SK-N-SH treated with all-trans-retinoic acid at 6 μM for 48 hours (cell line): ENCODE data around the gene SIX2.

ENCODE experiments used
- ATAC-seq: fragments of 200-7000 bp; cut with Tn5 transposase; 3 replicates; pipeline ENCODE4 v1.9.1; 2020; ENCODE audit warnings: mild to moderate bottlenecking, moderate library complexity
- ARNTL ChIP-seq: fragments of 450-650 bp; formaldehyde crosslinking; IDR thresholded peaks from 2 replicates; pipeline ENCODE4 v1.5.0; 2020; ENCODE audit warnings: low read depth, mild to moderate bottlenecking, moderate library complexity, borderline replicate concordance
- BACH2 ChIP-seq: fragments of 250-450 bp; sonication (Bioruptor Pico); IDR thresholded peaks from 2 replicates; pipeline ENCODE4 v1.9.0; 2021; ENCODE audit warnings: mild to moderate bottlenecking, borderline replicate concordance
- CSDC2 ChIP-seq: fragments of 250-450 bp; sonication (Bioruptor Pico); IDR thresholded peaks from 2 replicates; pipeline ENCODE4 v1.5.0; 2020; ENCODE audit warnings: mild to moderate bottlenecking, moderate library complexity
- ESRRG ChIP-seq: fragments of 250-450 bp; sonication (Bioruptor Pico); IDR thresholded peaks from 2 replicates; pipeline ENCODE4 v1.6.1; 2021; ENCODE audit warnings: mild to moderate bottlenecking
- GLIS3 ChIP-seq: fragments of 250-450 bp; sonication (Bioruptor Pico); IDR thresholded peaks from 2 replicates; pipeline ENCODE4 v1.5.0; 2020; ENCODE audit warnings: mild to moderate bottlenecking, moderate library complexity
- ISL1 ChIP-seq: fragments of 250-450 bp; sonication (Bioruptor Pico); IDR thresholded peaks from 2 replicates; pipeline ENCODE4 v2.1.2; 2022; ENCODE audit warnings: mild to moderate bottlenecking, moderate library complexity
- OSR1 ChIP-seq: fragments of 250-450 bp; sonication (Bioruptor Pico); IDR thresholded peaks from 2 replicates; pipeline ENCODE4 v1.8.0; 2022; ENCODE audit warnings: moderate library complexity, mild to moderate bottlenecking, inconsistent platforms
- PATZ1 ChIP-seq: fragments of 250-450 bp; sonication (Bioruptor Pico); IDR thresholded peaks from 2 replicates; pipeline ENCODE4 v1.8.0; 2020; ENCODE audit warnings: mild to moderate bottlenecking, moderate library complexity, borderline replicate concordance
- PPARA ChIP-seq: fragments of 250-450 bp; sonication (Bioruptor Pico); IDR thresholded peaks from 2 replicates; pipeline ENCODE4 v1.5.0; 2020; ENCODE audit warnings: mild to moderate bottlenecking, borderline replicate concordance
- RARB ChIP-seq: fragments of 250-450 bp; sonication (Bioruptor Pico); IDR thresholded peaks from 2 replicates; pipeline ENCODE4 v1.8.0; 2021; ENCODE audit warnings: mild to moderate bottlenecking, moderate library complexity
- SNAI2 ChIP-seq: fragments of 250-450 bp; sonication (Bioruptor Pico); IDR thresholded peaks from 2 replicates; pipeline ENCODE4 v1.5.0; 2020; ENCODE audit warnings: mild to moderate bottlenecking, moderate library complexity
- TCF4 ChIP-seq: fragments of 250-450 bp; sonication (Bioruptor Pico); IDR thresholded peaks from 2 replicates; pipeline ENCODE4 v1.8.0; 2021; ENCODE audit warnings: mild to moderate bottlenecking, moderate library complexity, borderline replicate concordance
- TOX ChIP-seq: fragments of 250-450 bp; sonication (Bioruptor Pico); IDR thresholded peaks from 2 replicates; pipeline ENCODE4 v1.8.0; 2021; ENCODE audit warnings: mild to moderate bottlenecking, moderate library complexity, borderline replicate concordance
- TSHZ2 ChIP-seq: fragments of 250-450 bp; sonication (Bioruptor Pico); IDR thresholded peaks from 2 replicates; pipeline ENCODE4 v1.5.0; 2020; ENCODE audit warnings: mild to moderate bottlenecking, moderate library complexity
- ZC3H10 ChIP-seq: fragments of 250-450 bp; sonication (Bioruptor Pico); IDR thresholded peaks from 2 replicates; pipeline ENCODE4 v1.5.1; 2021; ENCODE audit warnings: mild to moderate bottlenecking, moderate library complexity
- ZFP3 ChIP-seq: fragments of 250-450 bp; sonication (Bioruptor Pico); IDR thresholded peaks from 2 replicates; pipeline ENCODE4 v1.5.0; 2020; ENCODE audit warnings: mild to moderate bottlenecking, moderate library complexity
- ZFP30 ChIP-seq: fragments of 450-650 bp; formaldehyde crosslinking; IDR thresholded peaks from 2 replicates; pipeline ENCODE4 v1.5.0; 2022; ENCODE audit warnings: mild to moderate bottlenecking, moderate library complexity
- ZNF565 ChIP-seq: fragments of 450-650 bp; formaldehyde crosslinking; conservative IDR thresholded peaks from 2 replicates; pipeline ENCODE4 v1.5.0; 2020; ENCODE audit warnings: low read depth, mild to moderate bottlenecking, moderate library complexity
- ZNF70 ChIP-seq: fragments of 450-650 bp; formaldehyde crosslinking; IDR thresholded peaks from 2 replicates; pipeline ENCODE4 v1.5.0; 2020; ENCODE audit warnings: mild to moderate bottlenecking, moderate library complexity
- ZNF8 ChIP-seq: fragments of 450-650 bp; formaldehyde crosslinking; IDR thresholded peaks from 2 replicates; pipeline ENCODE4 v1.5.0; 2020; ENCODE audit warnings: mild to moderate bottlenecking, moderate library complexity
- TF ChIP-seq, protein P1 (sequence below): fragments of 250-450 bp; sonication (Bioruptor Pico); IDR thresholded peaks from 2 replicates; pipeline ENCODE4 v1.5.1; 2020; ENCODE audit warnings: low read depth, mild to moderate bottlenecking, moderate library complexity
- TF ChIP-seq, protein P2 (sequence below): fragments of 250-450 bp; sonication (Bioruptor Pico); IDR thresholded peaks from 2 replicates; pipeline ENCODE4 v1.8.0; 2021; ENCODE audit warnings: low read depth, mild to moderate bottlenecking, moderate library complexity, borderline replicate concordance

Gene SIX2

GRCh38 chr2:45000341-45000901 lies 8.8 kb downstream of the SIX2 start:
- no peak for ATAC-seq

GRCh38 chr2:44999540-44999939 lies 9.7 kb downstream of the SIX2 start:
- TF ChIP-seq CSDC2 (CRISPR knock-in tag): no peak
- TF ChIP-seq ZNF8 (CRISPR knock-in tag): no peak
- TF ChIP-seq TCF4 (CRISPR knock-in tag): no peak
- no peak for TF ChIP-seq GLIS3 (CRISPR knock-in tag)
- TF ChIP-seq TOX (CRISPR knock-in tag): no peak
- no peak for TF ChIP-seq PATZ1
- no peak for TF ChIP-seq BACH2 (CRISPR knock-in tag)
- no peak for TF ChIP-seq TSHZ2 (CRISPR knock-in tag)
- no peak for TF ChIP-seq ZNF70 (CRISPR knock-in tag)
- no peak for ATAC-seq

More at GRCh38 chr2:45000341-45000901, 8.8 kb downstream of the SIX2 start:
- TF ChIP-seq ZC3H10 (CRISPR knock-in tag) (no peak), ZNF70 (CRISPR knock-in tag) (no peak), GLIS3 (CRISPR knock-in tag) (no peak), ZFP3 (no peak), TOX (CRISPR knock-in tag) (no peak), ZNF8 (CRISPR knock-in tag) (no peak), TCF4 (CRISPR knock-in tag) (no peak), CSDC2 (CRISPR knock-in tag) (no peak), ZFP30 (CRISPR knock-in tag) (no peak), ESRRG (no peak), SNAI2 (no peak), PPARA (no peak), RARB (no peak), ISL1 (CRISPR knock-in tag) (no peak)
- TF ChIP-seq, protein P1, sequence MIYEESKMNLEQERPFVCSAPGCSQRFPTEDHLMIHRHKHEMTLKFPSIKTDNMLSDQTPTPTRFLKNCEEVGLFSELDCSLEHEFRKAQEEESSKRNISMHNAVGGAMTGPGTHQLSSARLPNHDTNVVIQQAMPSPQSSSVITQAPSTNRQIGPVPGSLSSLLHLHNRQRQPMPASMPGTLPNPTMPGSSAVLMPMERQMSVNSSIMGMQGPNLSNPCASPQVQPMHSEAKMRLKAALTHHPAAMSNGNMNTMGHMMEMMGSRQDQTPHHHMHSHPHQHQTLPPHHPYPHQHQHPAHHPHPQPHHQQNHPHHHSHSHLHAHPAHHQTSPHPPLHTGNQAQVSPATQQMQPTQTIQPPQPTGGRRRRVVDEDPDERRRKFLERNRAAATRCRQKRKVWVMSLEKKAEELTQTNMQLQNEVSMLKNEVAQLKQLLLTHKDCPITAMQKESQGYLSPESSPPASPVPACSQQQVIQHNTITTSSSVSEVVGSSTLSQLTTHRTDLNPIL (CRISPR knock-in tag): no peak
- TF ChIP-seq, protein P2, sequence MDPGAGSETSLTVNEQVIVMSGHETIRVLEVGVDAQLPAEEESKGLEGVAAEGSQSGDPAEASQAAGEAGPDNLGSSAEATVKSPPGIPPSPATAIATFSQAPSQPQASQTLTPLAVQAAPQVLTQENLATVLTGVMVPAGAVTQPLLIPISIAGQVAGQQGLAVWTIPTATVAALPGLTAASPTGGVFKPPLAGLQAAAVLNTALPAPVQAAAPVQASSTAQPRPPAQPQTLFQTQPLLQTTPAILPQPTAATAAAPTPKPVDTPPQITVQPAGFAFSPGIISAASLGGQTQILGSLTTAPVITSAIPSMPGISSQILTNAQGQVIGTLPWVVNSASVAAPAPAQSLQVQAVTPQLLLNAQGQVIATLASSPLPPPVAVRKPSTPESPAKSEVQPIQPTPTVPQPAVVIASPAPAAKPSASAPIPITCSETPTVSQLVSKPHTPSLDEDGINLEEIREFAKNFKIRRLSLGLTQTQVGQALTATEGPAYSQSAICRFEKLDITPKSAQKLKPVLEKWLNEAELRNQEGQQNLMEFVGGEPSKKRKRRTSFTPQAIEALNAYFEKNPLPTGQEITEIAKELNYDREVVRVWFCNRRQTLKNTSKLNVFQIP (CRISPR knock-in tag): no peak

GRCh38 chr2:44997963-44998362 lies 11.3 kb downstream of the SIX2 start:
- no peak for ATAC-seq
- TF ChIP-seq, protein P1 (CRISPR knock-in tag): no peak
- TF ChIP-seq TCF4 (CRISPR knock-in tag) (no peak), ESRRG (no peak), OSR1 (CRISPR knock-in tag) (no peak), GLIS3 (CRISPR knock-in tag) (no peak), ZNF8 (CRISPR knock-in tag) (no peak), ARNTL (CRISPR knock-in tag) (no peak), PATZ1 (no peak), ZC3H10 (CRISPR knock-in tag) (no peak), ISL1 (CRISPR knock-in tag) (no peak), PPARA (no peak), ZNF70 (CRISPR knock-in tag) (no peak), CSDC2 (CRISPR knock-in tag) (no peak), SNAI2 (no peak), BACH2 (CRISPR knock-in tag) (no peak), ZNF565 (CRISPR knock-in tag) (no peak)
- TF ChIP-seq, protein P2 (CRISPR knock-in tag): no peak
